Activated CD8-positive, alpha-beta T cell treated with anti-CD3 and anti-CD28 coated beads for 36 hours (primary cell): ENCODE results near the gene MKNK1. TPM values are rescaled to one million over a fixed set of nuclear protein-coding genes. Genes with fewer than 3 reads are reported as not detected.

Experiments
- ATAC-seq: fragments of 200-7000 bp; cut with Tn5 transposase; one replicate; pipeline ENCODE4 v1.10.0; 2021; ENCODE audit warnings: mild to moderate bottlenecking, moderate library complexity
- CTCF ChIA-PET: fragments of 350-600 bp; sonication (Branson Sonifier 250); formaldehyde crosslinking; loops from one replicate; lab custom pipeline; 2021; ENCODE audit warnings: antibody characterized with exemption; lab: Charles Lee
- POLR2A ChIA-PET: fragments of 350-600 bp; sonication (Branson Sonifier 250); formaldehyde crosslinking; loops from one replicate; lab custom pipeline; 2021; ENCODE audit warnings: antibody characterized with exemption; lab: Charles Lee
- DNase-seq: peaks from one replicate; pipeline ENCODE4 v3.0.0-alpha.2; 2020
- H3K27ac Mint-ChIP-seq: one replicate; pipeline ENCODE4 v1.8.0; 2021; ENCODE audit warnings: mild to moderate bottlenecking, mixed read lengths
- H3K27me3 Mint-ChIP-seq: one replicate; pipeline ENCODE4 v1.8.0; 2021; ENCODE audit warnings: mixed read lengths
- H3K36me3 Mint-ChIP-seq: one replicate; pipeline ENCODE4 v1.8.0; 2021; ENCODE audit warnings: low read depth, mixed read lengths
- H3K4me1 Mint-ChIP-seq: one replicate; pipeline ENCODE4 v1.8.0; 2021; ENCODE audit warnings: low read depth, mixed read lengths
- H3K4me3 Mint-ChIP-seq: one replicate; pipeline ENCODE4 v1.8.0; 2021; ENCODE audit warnings: mild to moderate bottlenecking, moderate library complexity, mixed read lengths
- H3K9me3 Mint-ChIP-seq: one replicate; pipeline ENCODE4 v1.8.0; 2021; ENCODE audit warnings: mixed read lengths
- CTCF ChIP-seq: fragments of 200-600 bp; IDR thresholded peaks from one replicate; pipeline ENCODE4 v1.8.0; 2022; ENCODE audit warnings: antibody characterized with exemption, mild to moderate bottlenecking
- intact Hi-C: fragments of 100-400 bp; cut with micrococcal nuclease; formaldehyde crosslinking; loops from one replicate; pipeline ENCODE4 v1.10.0; 2022
- total RNA-seq, 2 experiments: library from RNA; stranded (reverse); gene quantifications; one replicate each; pipeline ENCODE4 v1.2.3, GENCODE V29; 2021

The MKNK1 gene
- total RNA-seq, 2 experiments from 2014 or later: 31.1 to 35.5 TPM

GRCh38 chr1:46552357-46553237 lies 51.5 kb downstream of the MKNK1 start:
- Mint-ChIP-seq H3K9me3 (no peaks in the 10 kb centered on the region), H3K4me1 (peaks cover 11% of the 10 kb centered on the region), H3K27me3 (peaks cover 2% of the 10 kb centered on the region), H3K36me3 (no peaks in the 10 kb centered on the region), H3K4me3 (no peak overlapping the region), H3K27ac (no peak overlapping the region)
- CTCF ChIA-PET: no interaction called here
- TF ChIP-seq CTCF: no peak
- ATAC-seq (no peak), DNase-seq (no peak)
- intact Hi-C loops: no loop called here
- POLR2A ChIA-PET: no interaction called here

- H3K9me3 Mint-ChIP-seq: no peaks in the 10 kb centered on the region
- H3K27ac Mint-ChIP-seq: no peak within 1 kb of the TSS
- ChIA-PET CTCF (interaction anchor here (1.5 kb wide), 1 partner anchor 110 kb away, joined by 4 read pairs; no protein-coding TSS in a partner anchor), POLR2A (no interaction called here)
- H3K36me3 Mint-ChIP-seq: no peaks in the 10 kb centered on the region
- TF ChIP-seq CTCF: no peak
- peaks cover 4% of the 10 kb centered on the region for H3K27me3 Mint-ChIP-seq
- ATAC-seq (no peak), DNase-seq (no peak)
- peaks cover 11% of the 10 kb centered on the region for H3K4me1 Mint-ChIP-seq
- no peak within 1 kb of the TSS for H3K4me3 Mint-ChIP-seq
- intact Hi-C loops: no loop called here
Observed at GRCh38 chr1:46551597-46552095, 52.4 kb downstream of the MKNK1 start, which contains the start of gene KNCN. TSS of gene KNCN (minus strand) at chr1:46551647. CDS start at chr1:46551215, 432 bp downstream.

GRCh38 chr1:46550751-46551231 lies 53.3 kb downstream of the MKNK1 start:
- Mint-ChIP-seq H3K27ac (no peak overlapping the region), H3K4me3 (no peak overlapping the region), H3K36me3 (no peaks in the 10 kb centered on the region), H3K4me1 (peaks cover 11% of the 10 kb centered on the region), H3K9me3 (no peaks in the 10 kb centered on the region), H3K27me3 (peaks cover 10% of the 10 kb centered on the region)
- CTCF ChIA-PET: interaction anchor here (1.5 kb wide), 2 partner anchors 17 to 109 kb away, joined by 4 to 6 read pairs; no protein-coding TSS in a partner anchor
- DNase-seq (no peak), ATAC-seq (no peak)
- TF ChIP-seq CTCF: no peak
- POLR2A ChIA-PET: no interaction called here
- intact Hi-C loops: no loop called here

GRCh38 chr1:46549697-46550681 lies 54.1 kb downstream of the MKNK1 start:
- H3K36me3 Mint-ChIP-seq: no peaks in the 10 kb centered on the region
- H3K4me1 Mint-ChIP-seq: peaks cover 11% of the 10 kb centered on the region
- H3K9me3 Mint-ChIP-seq: no peaks in the 10 kb centered on the region
- peak; percentile 65 for DNase-seq
- intact Hi-C loops: no loop called here
- ChIA-PET CTCF (interaction anchor here (0.7 to 2.6 kb wide), 6 partner anchors 9 to 108 kb away, joined by 3 to 10 read pairs (median 6); no protein-coding TSS in a partner anchor), POLR2A (no interaction called here)
- peaks cover 18% of the 10 kb centered on the region for H3K27me3 Mint-ChIP-seq
- H3K4me3 Mint-ChIP-seq: no peak overlapping the region
- no peak for TF ChIP-seq CTCF
- H3K27ac Mint-ChIP-seq: no peak overlapping the region
- peak; percentile 85 for ATAC-seq
